ENCODE measurements around the gene IBTK. TPM values are rescaled to one million over a fixed set of nuclear protein-coding genes. Genes with fewer than 3 reads are reported as not detected.

The IBTK gene
- total and polyA plus RNA-seq, 8 donors: 12.9 to 22.7 (median 20.4) TPM

DNA sequence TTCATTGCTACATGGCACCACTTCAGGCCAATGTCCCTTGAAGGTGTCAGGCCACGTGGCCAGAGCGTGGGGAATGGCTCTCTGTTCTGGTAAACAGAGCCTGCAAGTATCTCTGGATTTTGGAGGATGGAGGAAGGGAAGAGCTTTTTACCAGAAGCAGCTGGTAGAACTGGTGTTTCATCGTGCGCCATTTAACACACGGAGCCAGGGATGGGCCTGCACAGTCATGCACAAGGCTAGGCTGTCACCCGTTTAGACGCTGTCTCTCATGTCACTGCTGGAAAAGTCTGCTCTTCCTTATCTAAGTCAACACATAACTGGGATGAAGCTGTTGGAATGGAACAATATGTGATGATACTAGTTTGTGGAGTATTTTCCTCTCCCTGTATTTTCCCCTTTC, 123.9 kb downstream of the IBTK start:
- WGBS, 2 donors: 93 to 96% methylated on average over 7 of the region's 7 CpGs
- H3K36me3 ChIP-seq: no peaks in the 10 kb centered on the region
- no peak overlapping the region for H3K27ac ChIP-seq
- no peak overlapping the region for H3K4me3 ChIP-seq
- intact Hi-C loops (cut with DNase I): no loop called here
- peaks cover 0 to 3% (median under 1%) of the 10 kb centered on the region in 3 donors for H3K4me1 ChIP-seq
- FAIRE-seq: no peak
- no peaks in the 10 kb centered on the region for H3K27me3 ChIP-seq
- no peak for ATAC-seq
- TF ChIP-seq, protein P1, sequence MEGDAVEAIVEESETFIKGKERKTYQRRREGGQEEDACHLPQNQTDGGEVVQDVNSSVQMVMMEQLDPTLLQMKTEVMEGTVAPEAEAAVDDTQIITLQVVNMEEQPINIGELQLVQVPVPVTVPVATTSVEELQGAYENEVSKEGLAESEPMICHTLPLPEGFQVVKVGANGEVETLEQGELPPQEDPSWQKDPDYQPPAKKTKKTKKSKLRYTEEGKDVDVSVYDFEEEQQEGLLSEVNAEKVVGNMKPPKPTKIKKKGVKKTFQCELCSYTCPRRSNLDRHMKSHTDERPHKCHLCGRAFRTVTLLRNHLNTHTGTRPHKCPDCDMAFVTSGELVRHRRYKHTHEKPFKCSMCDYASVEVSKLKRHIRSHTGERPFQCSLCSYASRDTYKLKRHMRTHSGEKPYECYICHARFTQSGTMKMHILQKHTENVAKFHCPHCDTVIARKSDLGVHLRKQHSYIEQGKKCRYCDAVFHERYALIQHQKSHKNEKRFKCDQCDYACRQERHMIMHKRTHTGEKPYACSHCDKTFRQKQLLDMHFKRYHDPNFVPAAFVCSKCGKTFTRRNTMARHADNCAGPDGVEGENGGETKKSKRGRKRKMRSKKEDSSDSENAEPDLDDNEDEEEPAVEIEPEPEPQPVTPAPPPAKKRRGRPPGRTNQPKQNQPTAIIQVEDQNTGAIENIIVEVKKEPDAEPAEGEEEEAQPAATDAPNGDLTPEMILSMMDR (IDR thresholded peaks at IDR 0.05): no peak
- H3K9me3 ChIP-seq: no peaks in the 10 kb centered on the region
- no peak for DNase-seq

Other genes starting within 250 kb of the IBTK start
- 10 to 100 TPM in 1 of 6 donors, 1 to 10 TPM in 5; 2.8 to 13.6 (median 3.7) TPM for gene TPBG, start 116.1 kb upstream of the IBTK start, total RNA-seq
- gene TPBG, start 116.1 kb upstream of the IBTK start, polyA plus RNA-seq: 1 to 10 TPM; 6.5 to 6.7 TPM